Neuronal stem cell (in vitro differentiated cells): Measurements from ENCODE around the gene MLX.

ENCODE experiments used
- DNase-seq: peaks from one replicate; pipeline ENCODE4 v3.0.0-alpha.2; 2013; ENCODE audit warnings: low spot score
- H2AFZ ChIP-seq: one replicate; pipeline ENCODE4 v1.6.1; 2013; ENCODE audit warnings: mild to moderate bottlenecking, low read length, inconsistent platforms
- H2AK5ac ChIP-seq: 2 replicates; pipeline ENCODE4 v1.6.1; 2013; ENCODE audit warnings: low read depth, mild to moderate bottlenecking, inconsistent platforms, low read length, moderate library complexity, mixed read lengths
- H2BK120ac ChIP-seq: 2 replicates; pipeline ENCODE4 v1.6.1; 2013; ENCODE audit warnings: low read depth, mild to moderate bottlenecking, inconsistent platforms, low read length, moderate library complexity, mixed read lengths
- H2BK12ac ChIP-seq: one replicate; pipeline ENCODE4 v1.6.1; 2013; ENCODE audit warnings: low read length, inconsistent platforms
- H2BK15ac ChIP-seq: 2 replicates; pipeline ENCODE4 v1.6.1; 2013; ENCODE audit warnings: mild to moderate bottlenecking, low read length, inconsistent platforms, mixed read lengths
- H2BK5ac ChIP-seq: one replicate; pipeline ENCODE4 v1.6.1; 2013; ENCODE audit warnings: inconsistent platforms, mild to moderate bottlenecking, low read length, moderate library complexity
- H3K14ac ChIP-seq: one replicate; pipeline ENCODE4 v1.6.1; 2013; ENCODE audit warnings: low read length, inconsistent platforms
- H3K18ac ChIP-seq: 2 replicates; pipeline ENCODE4 v1.6.1; 2013; ENCODE audit warnings: low read length, inconsistent platforms
- H3K23ac ChIP-seq: 2 replicates; pipeline ENCODE4 v1.6.1; 2013; ENCODE audit warnings: low read depth, mild to moderate bottlenecking, mixed read lengths, low read length, inconsistent platforms; ENCODE audit not compliant: poor library complexity
- H3K27ac ChIP-seq: replicated peaks from 3 replicates; pipeline ENCODE4 v1.5.1; 2013; ENCODE audit warnings: low read length, inconsistent platforms
- H3K27me3 ChIP-seq, 3 experiments: 2 replicates each; pipeline ENCODE4 v1.6.1; 2013; ENCODE audit warnings: low read length in 3 of 3, mild to moderate bottlenecking in 2 of 3, inconsistent platforms in 1 of 3, low read depth in 1 of 3, mixed read lengths in 1 of 3, moderate library complexity in 1 of 3; ENCODE audit not compliant: control insufficient read depth in 3 of 3, insufficient read depth in 3 of 3
- H3K36me3 ChIP-seq, 2 donors: replicated peaks in 1 of 2; 2 replicates each; pipeline ENCODE4 v1.6.1; 2013; ENCODE audit warnings: low read length in 2 of 2; ENCODE audit not compliant: control insufficient read depth in 2 of 2, insufficient read depth in 2 of 2
- H3K4ac ChIP-seq: 2 replicates; pipeline ENCODE4 v1.6.1; 2013; ENCODE audit warnings: inconsistent platforms, mild to moderate bottlenecking, low read length, moderate library complexity
- H3K4me1 ChIP-seq, 2 donors: 1 replicate in 1 of 2; 2 replicates in 1 of 2; pipeline ENCODE4 v1.6.1; 2013; ENCODE audit warnings: low read length in 2 of 2, low read depth in 1 of 2; ENCODE audit not compliant: control insufficient read depth in 2 of 2, insufficient read depth in 1 of 2
- H3K4me2 ChIP-seq: one replicate; pipeline ENCODE4 v1.6.1; 2013; ENCODE audit warnings: mild to moderate bottlenecking, low read length, inconsistent platforms; ENCODE audit not compliant: insufficient read depth, poor library complexity, severe bottlenecking
- H3K4me3 ChIP-seq, 2 donors: 2 replicates each; pipeline ENCODE4 v1.5.1; 2013; ENCODE audit warnings: low read length in 2 of 2, mild to moderate bottlenecking in 2 of 2, inconsistent platforms in 1 of 2, moderate library complexity in 1 of 2
- H3K79me1 ChIP-seq: one replicate; pipeline ENCODE4 v1.6.1; 2013; ENCODE audit warnings: low read depth, mild to moderate bottlenecking, inconsistent platforms, low read length, moderate library complexity
- H3K9ac ChIP-seq: one replicate; pipeline ENCODE4 v1.6.1; 2013; ENCODE audit warnings: mild to moderate bottlenecking, low read depth, low read length, inconsistent platforms; ENCODE audit not compliant: poor library complexity
- H3K9me3 ChIP-seq, 2 donors: replicated peaks in 1 of 2; 2 replicates each; pipeline versions ENCODE3 to v1.6.1; 2013; ENCODE audit warnings: low read length in 2 of 2, mild to moderate bottlenecking in 2 of 2, inconsistent platforms in 1 of 2, low read depth in 1 of 2, mixed read lengths in 1 of 2, moderate library complexity in 1 of 2; ENCODE audit not compliant: control insufficient read depth in 2 of 2, insufficient read depth in 1 of 2
- H4K8ac ChIP-seq: one replicate; pipeline ENCODE4 v1.6.1; 2013; ENCODE audit warnings: low read depth, mild to moderate bottlenecking, inconsistent platforms, low read length, moderate library complexity
- H4K91ac ChIP-seq: one replicate; pipeline ENCODE4 v1.6.1; 2013; ENCODE audit warnings: low read length, low read depth, mild to moderate bottlenecking, inconsistent platforms; ENCODE audit not compliant: poor library complexity
- WGBS, 2 donors: extraction: QIAGEN DNeasy Blood & Tissue Kit; methylation state at CpG; one replicate each; pipeline ENCODE4 v1.1.7; 2013; ENCODE audit warnings: missing lambda C conversion rate in 2 of 2, mixed read lengths in 1 of 2; ENCODE audit not compliant: insufficient read length in 2 of 2, insufficient replicate concordance in 1 of 2; ENCODE audit errors: extremely low coverage in 2 of 2; 5-methylcytosine and 5-hydroxymethylcytosine counted together

The MLX gene

DNA sequence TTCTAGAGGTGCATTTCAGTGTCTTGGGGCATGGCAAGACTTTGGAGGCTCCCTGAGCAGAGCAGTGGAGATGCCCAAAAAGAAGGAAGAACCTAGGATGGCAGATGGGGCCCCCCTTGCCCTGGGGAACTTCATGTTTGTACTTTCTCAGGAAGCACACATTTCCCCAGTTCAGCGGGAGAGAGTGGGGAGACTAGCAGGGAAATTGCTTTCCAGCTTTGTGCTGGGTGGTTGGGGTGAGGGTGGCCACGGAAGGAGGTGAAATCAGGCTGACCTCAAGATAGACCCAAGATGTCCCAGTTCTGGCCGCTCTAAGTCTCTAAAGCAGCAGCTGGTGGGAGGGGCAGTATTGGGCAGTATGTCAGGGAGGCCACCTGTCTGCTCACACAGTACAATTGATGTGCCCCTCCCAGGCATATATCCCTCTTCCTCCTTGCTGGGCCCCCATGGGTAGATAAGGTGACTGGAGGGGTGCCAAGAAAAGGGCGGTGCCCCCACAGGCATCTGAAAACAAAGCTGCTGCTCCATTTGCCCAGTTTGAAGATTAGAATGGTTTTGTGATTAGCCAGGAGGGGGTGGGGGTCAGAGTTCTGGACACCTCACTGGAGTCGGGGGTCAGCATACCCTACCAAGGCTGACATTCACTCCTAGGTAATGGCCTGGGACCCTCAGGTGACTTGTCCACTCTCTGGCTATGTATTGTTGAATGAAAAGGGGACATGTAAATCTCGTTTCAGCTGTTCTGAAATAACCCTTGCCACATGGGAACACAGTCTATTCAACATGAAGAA lies 48.0 kb upstream of the MLX start:
- peak overlapping the region; percentile 92 for H3K27ac ChIP-seq
- H2BK15ac ChIP-seq = peak overlapping the region; percentile 56
- no peak overlapping the region for H3K4me3 ChIP-seq
- H3K36me3 ChIP-seq = peaks cover 14 to 60% of the 10 kb centered on the region in 2 donors
- H2BK12ac ChIP-seq = peak overlapping the region; percentile 52
- peak overlapping the region; percentile 40 for H4K91ac ChIP-seq
- H2BK5ac ChIP-seq = peak overlapping the region; percentile 43
- H3K14ac ChIP-seq = no peak overlapping the region
- no peak overlapping the region for H2BK120ac ChIP-seq
- H3K9ac ChIP-seq = no peak overlapping the region
- H4K8ac ChIP-seq = no peak overlapping the region
- H3K27me3 ChIP-seq = no peaks in the 10 kb centered on the region
- no peak overlapping the region for H2AFZ ChIP-seq
- peak overlapping the region; percentile 76 for H3K18ac ChIP-seq
- peak overlapping the region; percentile 30 for H3K4ac ChIP-seq
- peak overlapping the region; percentile 49 for H2AK5ac ChIP-seq
- no peak for DNase-seq
- no peak overlapping the region for H3K23ac ChIP-seq
- no peaks in the 10 kb centered on the region for H3K9me3 ChIP-seq
- H3K4me2 ChIP-seq = peak overlapping the region; percentile 26
- H3K4me1 ChIP-seq = peaks cover 50 to 66% of the 10 kb centered on the region in 2 donors
- WGBS, 2 donors = no CpG with 5 or more reads among the region's 6 CpGs
- peaks cover 3% of the 10 kb centered on the region for H3K79me1 ChIP-seq

- Histone ChIP-seq H3K27ac (peak overlapping the region; percentile 92), H2AFZ (peak overlapping the region; percentile 17), H3K4me1 (peaks cover 50 to 58% of the 10 kb centered on the region in 2 donors), H2BK15ac (peak overlapping the region; percentile 56), H3K79me1 (peaks cover 3% of the 10 kb centered on the region), H3K23ac (no peak overlapping the region), H3K36me3 (peaks cover 14 to 52% of the 10 kb centered on the region in 2 donors), H4K8ac (no peak overlapping the region), H3K9ac (no peak overlapping the region), H3K4ac (peak overlapping the region; percentile 30), H2BK5ac (peak overlapping the region; percentile 43), H2AK5ac (peak overlapping the region; percentile 49), H3K14ac (no peak overlapping the region), H3K18ac (peak overlapping the region; percentile 76), H3K4me3 (no peak overlapping the region), H2BK12ac (no peak overlapping the region), H4K91ac (peak overlapping the region; percentile 40), H2BK120ac (no peak overlapping the region), H3K4me2 (peak overlapping the region; percentile 26), H3K9me3 (no peaks in the 10 kb centered on the region), H3K27me3 (no peaks in the 10 kb centered on the region)
- WGBS, 2 donors = no CpG with 5 or more reads among the region's 12 CpGs
- DNase-seq = peak; percentile 72
Observed at GRCh38 chr17:42519546-42520491, 47.1 kb upstream of the MLX start.

DNA sequence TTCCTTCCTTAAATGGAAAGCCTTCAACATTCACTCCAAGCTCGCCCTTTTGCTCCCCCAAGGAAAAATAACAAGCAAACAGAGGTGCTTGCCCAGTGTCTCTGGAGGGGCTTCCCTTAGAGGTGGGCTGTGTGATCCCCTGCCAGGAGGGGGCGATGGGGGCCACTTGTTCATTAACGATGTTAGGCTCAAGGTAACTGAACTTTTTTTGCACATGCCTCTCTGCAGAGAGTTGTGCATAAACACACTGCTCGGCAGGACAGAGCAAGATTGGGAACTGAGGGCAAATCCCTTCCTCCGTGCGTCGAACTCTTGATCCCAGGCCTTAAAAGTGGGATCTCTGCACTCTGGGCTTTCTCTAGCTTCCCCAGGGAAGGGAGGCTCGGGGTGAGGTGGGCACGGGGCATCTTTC lies 46.4 kb upstream of the MLX start:
- Histone ChIP-seq H3K4ac (no peak overlapping the region), H3K79me1 (peaks cover 3% of the 10 kb centered on the region), H2AK5ac (peak overlapping the region; percentile 44), H4K91ac (no peak overlapping the region), H3K4me3 (no peak overlapping the region), H3K23ac (no peak overlapping the region), H3K27me3 (no peaks in the 10 kb centered on the region), H2BK15ac (no peak overlapping the region), H4K8ac (no peak overlapping the region), H2BK120ac (peak overlapping the region; percentile 25), H3K4me2 (peak overlapping the region; percentile 19), H3K18ac (peak overlapping the region; percentile 87), H3K36me3 (peaks cover 14 to 49% of the 10 kb centered on the region in 2 donors), H3K9ac (no peak overlapping the region), H2AFZ (peak overlapping the region; percentile 17), H3K14ac (no peak overlapping the region), H3K4me1 (peaks cover 50 to 56% of the 10 kb centered on the region in 2 donors), H3K9me3 (no peaks in the 10 kb centered on the region), H3K27ac (peak overlapping the region; percentile 92), H2BK12ac (peak overlapping the region; percentile 30), H2BK5ac (peak overlapping the region; percentile 39)
- no peak for DNase-seq
- no CpG with 5 or more reads among the region's 9 CpGs for WGBS, 2 donors
